Astrocyte of the cerebellum (primary cell): Measurements from ENCODE around the gene ENPP3.
A peak's percentile ranks its signal among the peaks of the same experiment; 100 is the strongest.

ENCODE experiments used
- DNase-seq: peaks from one replicate; pipeline ENCODE4 v3.0.0-alpha.2; 2011; ENCODE audit warnings: low read depth
- H3K4me3 ChIP-seq: 2 replicates; pipeline ENCODE4 v1.5.1; 2011; ENCODE audit warnings: mild to moderate bottlenecking, low read depth, low read length, moderate library complexity
- in situ Hi-C: cut with HindIII; loops from 2 replicates; pipeline ENCODE4 v1.10.0; 2017; ENCODE audit warnings: low sequenced_read_pairs
- TF ChIP-seq, protein P1 (sequence below): IDR thresholded peaks from 2 replicates; pipeline ENCODE4 v1.5.1; 2012; ENCODE audit warnings: low read length, low read depth, moderate library complexity, mild to moderate bottlenecking; ENCODE audit errors: missing control alignments

Gene ENPP3

GRCh38 chr6:131787766-131788712 lies 150.9 kb downstream of the ENPP3 start:
- in situ Hi-C loops: no loop called here
- TF ChIP-seq, protein P1, sequence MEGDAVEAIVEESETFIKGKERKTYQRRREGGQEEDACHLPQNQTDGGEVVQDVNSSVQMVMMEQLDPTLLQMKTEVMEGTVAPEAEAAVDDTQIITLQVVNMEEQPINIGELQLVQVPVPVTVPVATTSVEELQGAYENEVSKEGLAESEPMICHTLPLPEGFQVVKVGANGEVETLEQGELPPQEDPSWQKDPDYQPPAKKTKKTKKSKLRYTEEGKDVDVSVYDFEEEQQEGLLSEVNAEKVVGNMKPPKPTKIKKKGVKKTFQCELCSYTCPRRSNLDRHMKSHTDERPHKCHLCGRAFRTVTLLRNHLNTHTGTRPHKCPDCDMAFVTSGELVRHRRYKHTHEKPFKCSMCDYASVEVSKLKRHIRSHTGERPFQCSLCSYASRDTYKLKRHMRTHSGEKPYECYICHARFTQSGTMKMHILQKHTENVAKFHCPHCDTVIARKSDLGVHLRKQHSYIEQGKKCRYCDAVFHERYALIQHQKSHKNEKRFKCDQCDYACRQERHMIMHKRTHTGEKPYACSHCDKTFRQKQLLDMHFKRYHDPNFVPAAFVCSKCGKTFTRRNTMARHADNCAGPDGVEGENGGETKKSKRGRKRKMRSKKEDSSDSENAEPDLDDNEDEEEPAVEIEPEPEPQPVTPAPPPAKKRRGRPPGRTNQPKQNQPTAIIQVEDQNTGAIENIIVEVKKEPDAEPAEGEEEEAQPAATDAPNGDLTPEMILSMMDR: peak; percentile 49
- DNase-seq: no peak
- no peak overlapping the region for H3K4me3 ChIP-seq

DNA sequence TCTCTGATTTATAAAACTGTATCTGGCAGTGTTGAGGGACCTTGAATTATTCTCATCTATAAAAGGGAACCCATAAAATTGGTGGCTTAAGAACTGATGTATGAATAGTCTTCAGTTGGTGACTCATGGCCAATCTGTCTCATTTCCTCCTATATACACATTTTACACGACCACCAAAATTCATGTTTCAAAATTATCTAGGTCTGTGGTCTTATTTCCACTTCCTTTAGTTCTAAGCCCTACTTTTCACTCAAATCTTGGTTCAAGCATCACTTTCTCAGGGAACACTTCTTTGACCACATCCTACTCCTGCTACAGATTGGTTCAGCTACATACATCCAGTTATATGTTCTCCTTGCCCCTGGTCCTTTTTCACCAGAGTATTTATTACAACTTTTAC lies 152.1 kb downstream of the ENPP3 start:
- H3K4me3 ChIP-seq: no peak overlapping the region
- TF ChIP-seq, protein P1: no peak
- in situ Hi-C loops: no loop called here
- no peak for DNase-seq

DNA sequence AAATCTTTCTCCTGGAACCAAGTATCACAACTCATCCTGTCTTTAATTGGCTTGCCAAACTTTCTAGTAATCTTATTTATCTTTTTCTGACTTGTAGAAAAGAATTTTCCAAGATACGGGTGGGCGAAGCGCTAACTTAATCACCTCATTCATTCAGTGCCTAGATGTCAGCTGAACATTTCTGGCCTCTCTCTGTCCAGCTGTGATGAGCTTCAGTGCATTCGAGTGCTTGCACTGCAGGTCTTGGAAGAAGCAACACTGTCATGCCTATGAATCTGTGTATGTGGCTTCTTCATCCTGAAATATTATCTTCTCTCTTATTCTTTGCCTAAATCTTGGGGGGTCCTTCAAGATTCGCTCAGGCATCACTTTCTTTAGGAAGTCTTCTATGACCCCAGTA lies 154.4 kb downstream of the ENPP3 start:
- DNase-seq: no peak
- in situ Hi-C loops: no loop called here
- no peak overlapping the region for H3K4me3 ChIP-seq
- TF ChIP-seq, protein P1: no peak

GRCh38 chr6:131792091-131792496 lies 155.0 kb downstream of the ENPP3 start:
- H3K4me3 ChIP-seq: no peak overlapping the region
- DNase-seq: peak; percentile 39
- in situ Hi-C loops: no loop called here
- TF ChIP-seq, protein P1: peak; percentile 14

- in situ Hi-C loops: no loop called here
- no peak overlapping the region for H3K4me3 ChIP-seq
- no peak for DNase-seq
- TF ChIP-seq, protein P1: no peak
Measured at GRCh38 chr6:131795366-131795765, 158.3 kb downstream of the ENPP3 start.
